Stimulated activated effector memory CD8-positive, alpha-beta T cell treated with anti-CD3 and anti-CD28 coated beads, Interleukin-12 subunit alpha, Interleukin-12 subunit beta, amount 100 ng/mL, for 72 hours (primary cell): ENCODE results near the gene CACNA1C.
A peak's percentile ranks its signal among the peaks of the same experiment; 100 is the strongest.

Source experiments
- ATAC-seq: fragments of 150-1000 bp; cut with Tn5 transposase; 2 replicates; pipeline ENCODE4 v1.10.0; 2021
- DNase-seq, 2 donors: peaks; one replicate each; pipeline ENCODE4 v3.0.0; 2021 to 2022; ENCODE audit warnings: low spot score in 2 of 2
- H3K27ac Mint-ChIP-seq: one replicate; pipeline ENCODE4 v1.8.0; 2022; ENCODE audit warnings: mild to moderate bottlenecking, mixed read lengths
- H3K36me3 Mint-ChIP-seq: one replicate; pipeline ENCODE4 v1.8.0; 2022; ENCODE audit warnings: mild to moderate bottlenecking, mixed read lengths
- H3K4me1 Mint-ChIP-seq: one replicate; pipeline ENCODE4 v1.8.0; 2022; ENCODE audit warnings: mixed read lengths
- H3K4me3 Mint-ChIP-seq: one replicate; pipeline ENCODE4 v1.8.0; 2022; ENCODE audit warnings: mild to moderate bottlenecking, mixed read lengths
- H3K9me3 Mint-ChIP-seq: one replicate; pipeline ENCODE4 v1.8.0; 2022; ENCODE audit warnings: mixed read lengths

Gene CACNA1C

DNA sequence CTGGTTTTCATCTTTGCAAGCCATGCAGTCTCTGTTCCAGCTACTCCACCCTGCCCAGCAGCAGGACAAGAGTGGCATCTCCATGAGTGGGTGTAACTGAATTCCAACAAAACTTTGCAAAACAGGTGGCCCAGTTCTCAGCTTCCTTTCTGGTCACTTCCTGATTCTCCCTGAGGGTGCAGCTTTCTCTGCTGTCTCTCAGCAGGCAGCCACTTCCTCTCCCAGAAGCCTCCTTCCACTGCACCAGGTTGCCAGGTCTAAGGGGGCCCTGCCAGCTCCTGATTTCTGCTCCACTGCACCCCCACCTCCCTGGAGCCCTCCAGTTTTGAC is 400.9 kb downstream of the CACNA1C start:
- Mint-ChIP-seq H3K9me3 (no peaks in the 10 kb centered on the region), H3K36me3 (no peaks in the 10 kb centered on the region), H3K4me1 (peaks cover 5% of the 10 kb centered on the region), H3K4me3 (no peak overlapping the region), H3K27ac (no peak overlapping the region)
- ATAC-seq, result no peak
- no peak for DNase-seq

DNA sequence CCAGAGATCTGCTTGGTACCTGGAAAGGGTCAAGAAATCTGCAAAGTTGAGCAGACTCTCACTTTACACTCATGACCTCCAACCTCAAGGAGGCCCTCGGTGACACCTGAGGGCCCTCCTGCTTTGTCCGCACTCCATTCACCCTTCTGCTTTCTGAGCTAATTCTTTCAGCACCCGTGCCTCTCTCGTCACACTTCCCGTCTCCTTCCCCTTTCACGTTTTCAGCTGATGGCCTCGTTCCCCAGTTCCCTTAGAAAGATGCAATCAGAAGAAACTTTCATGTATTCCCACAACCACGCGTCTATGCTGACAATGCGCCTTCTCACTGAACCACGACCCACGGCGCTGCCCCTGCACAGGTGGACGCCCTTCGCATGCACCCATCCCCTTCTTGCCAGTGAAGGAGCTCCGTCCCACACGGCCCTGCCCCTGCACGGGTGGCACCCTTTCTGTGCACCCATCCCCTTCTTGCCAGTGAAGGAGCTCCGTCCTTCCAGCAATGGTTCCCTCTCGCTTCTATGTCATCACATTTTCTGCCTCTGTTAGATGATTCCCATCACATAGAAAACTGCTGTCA is 401.9 kb downstream of the CACNA1C start:
- Mint-ChIP-seq H3K36me3 (no peaks in the 10 kb centered on the region), H3K4me3 (no peak overlapping the region), H3K9me3 (no peaks in the 10 kb centered on the region), H3K27ac (no peak overlapping the region), H3K4me1 (peaks cover 2% of the 10 kb centered on the region)
- DNase-seq (no peak), ATAC-seq (no peak)

DNA sequence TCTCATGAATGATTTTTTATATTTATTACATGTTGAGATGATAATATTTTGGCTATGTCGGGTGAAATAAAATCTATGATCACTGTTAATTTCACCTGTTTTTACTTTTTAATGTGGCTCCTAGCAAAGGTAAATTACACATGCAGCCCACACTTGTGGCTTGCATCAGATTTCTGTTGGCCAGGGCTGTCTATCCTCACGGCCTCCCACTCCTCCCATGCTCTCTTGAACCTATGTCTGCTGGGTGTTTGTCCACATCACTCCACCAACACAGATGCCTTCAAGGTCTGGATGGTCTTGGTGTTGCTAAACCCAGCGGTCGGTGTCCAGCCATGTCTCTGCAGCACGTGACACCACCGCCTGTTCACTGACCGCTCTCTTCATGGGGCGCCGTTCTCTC is 402.6 kb downstream of the CACNA1C start:
- Mint-ChIP-seq H3K4me3 (no peak overlapping the region), H3K9me3 (no peaks in the 10 kb centered on the region), H3K36me3 (no peaks in the 10 kb centered on the region), H3K4me1 (no peaks in the 10 kb centered on the region), H3K27ac (no peak overlapping the region)
- DNase-seq (no peak), ATAC-seq (no peak)

DNA sequence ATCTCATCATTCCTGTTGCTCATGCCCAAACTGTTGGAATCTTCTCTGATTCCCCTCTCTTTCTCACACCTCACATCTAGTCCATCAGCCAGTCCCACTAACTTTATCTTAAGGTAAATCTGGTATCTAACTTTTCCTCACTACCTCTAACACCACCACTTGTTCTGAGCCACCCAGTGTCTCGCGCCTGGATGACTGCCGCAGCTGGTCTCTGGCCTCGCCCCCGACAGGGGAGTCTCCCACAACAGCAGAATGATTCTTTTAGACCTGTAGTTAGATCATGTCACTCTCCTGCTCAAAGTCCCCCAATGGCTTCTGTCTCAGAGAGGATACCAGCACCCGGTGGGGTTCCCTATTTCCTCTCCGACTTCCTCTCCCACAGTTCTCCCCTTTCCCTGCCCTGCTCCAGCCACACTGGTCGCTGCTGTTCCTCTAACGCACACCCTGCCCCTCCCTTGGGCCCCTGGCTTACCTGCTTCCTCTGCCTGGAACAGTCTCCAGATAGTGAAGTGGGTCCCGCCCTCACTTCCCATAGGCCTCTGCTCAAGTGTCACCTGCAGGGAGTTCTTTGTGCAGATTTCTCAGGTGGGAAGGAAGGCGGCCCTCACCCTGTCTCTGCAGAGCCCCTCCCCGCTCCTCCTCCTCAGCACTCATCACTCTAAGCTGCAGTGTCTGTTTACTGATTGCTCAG is 403.5 kb downstream of the CACNA1C start:
- DNase-seq, result no peak
- ATAC-seq, result no peak
- no peak overlapping the region for H3K4me3 Mint-ChIP-seq
- H3K36me3 Mint-ChIP-seq, result no peaks in the 10 kb centered on the region
- no peak overlapping the region for H3K27ac Mint-ChIP-seq
- no peaks in the 10 kb centered on the region for H3K4me1 Mint-ChIP-seq
- no peaks in the 10 kb centered on the region for H3K9me3 Mint-ChIP-seq

DNA sequence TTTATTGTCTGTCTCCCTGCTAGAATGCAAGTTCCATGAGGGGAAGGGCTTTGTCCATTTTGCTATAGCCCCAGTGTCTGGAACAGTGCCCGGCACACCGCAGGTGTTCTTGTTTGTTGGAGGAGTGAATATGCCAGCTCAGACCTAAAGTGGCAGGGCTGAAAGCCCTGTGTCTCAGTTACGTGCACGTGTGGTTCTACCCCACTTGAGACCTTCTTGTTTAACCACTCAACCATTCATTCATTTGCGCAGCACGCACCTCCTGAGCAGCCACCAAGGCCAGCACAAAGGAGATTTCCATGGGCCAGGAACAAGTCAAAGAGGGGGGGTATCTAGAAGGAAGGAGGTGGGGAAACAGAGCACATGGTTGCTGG is 404.0 kb downstream of the CACNA1C start:
- no peak for DNase-seq
- no peaks in the 10 kb centered on the region for H3K4me1 Mint-ChIP-seq
- no peaks in the 10 kb centered on the region for H3K36me3 Mint-ChIP-seq
- ATAC-seq, result no peak
- H3K27ac Mint-ChIP-seq, result no peak overlapping the region
- H3K4me3 Mint-ChIP-seq, result no peak overlapping the region
- no peaks in the 10 kb centered on the region for H3K9me3 Mint-ChIP-seq

DNA sequence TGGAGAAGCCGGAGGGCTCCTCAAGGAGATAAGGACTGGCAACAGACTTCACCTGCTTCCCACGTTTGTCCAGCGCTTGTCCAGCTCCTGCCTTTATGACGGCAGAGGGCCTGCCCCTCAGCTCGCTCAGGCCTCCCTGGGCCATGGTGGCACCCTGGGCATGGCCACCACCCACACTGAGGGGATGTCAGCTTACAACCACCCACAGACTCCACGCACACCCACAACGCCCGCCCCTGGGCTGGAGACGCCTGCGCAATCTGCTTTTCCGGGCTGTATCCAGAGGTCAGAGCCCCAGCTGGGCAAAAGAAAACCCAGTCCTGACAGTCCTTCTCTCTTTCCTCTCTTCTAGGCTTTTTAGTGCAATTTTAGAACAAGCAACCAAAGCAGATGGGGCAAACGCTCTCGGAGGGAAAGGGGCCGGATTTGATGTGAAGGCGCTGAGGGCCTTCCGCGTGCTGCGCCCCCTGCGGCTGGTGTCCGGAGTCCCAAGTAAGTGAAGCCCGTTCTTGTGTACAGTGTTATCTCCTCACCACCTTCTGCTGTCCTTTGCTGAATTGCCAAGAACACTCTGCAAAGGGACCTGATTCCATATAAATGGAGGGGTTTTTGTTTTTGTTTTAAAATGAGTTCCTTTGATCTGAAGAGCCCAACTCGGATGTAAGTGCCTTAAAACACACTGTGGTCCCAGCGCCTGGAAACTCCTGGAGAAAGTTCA is 404.6 kb downstream of the CACNA1C start:
- H3K4me3 Mint-ChIP-seq, result no peak overlapping the region
- H3K36me3 Mint-ChIP-seq, result no peaks in the 10 kb centered on the region
- ATAC-seq (no peak), DNase-seq (no peak)
- H3K4me1 Mint-ChIP-seq, result no peaks in the 10 kb centered on the region
- H3K27ac Mint-ChIP-seq, result no peak overlapping the region
- no peaks in the 10 kb centered on the region for H3K9me3 Mint-ChIP-seq

DNA sequence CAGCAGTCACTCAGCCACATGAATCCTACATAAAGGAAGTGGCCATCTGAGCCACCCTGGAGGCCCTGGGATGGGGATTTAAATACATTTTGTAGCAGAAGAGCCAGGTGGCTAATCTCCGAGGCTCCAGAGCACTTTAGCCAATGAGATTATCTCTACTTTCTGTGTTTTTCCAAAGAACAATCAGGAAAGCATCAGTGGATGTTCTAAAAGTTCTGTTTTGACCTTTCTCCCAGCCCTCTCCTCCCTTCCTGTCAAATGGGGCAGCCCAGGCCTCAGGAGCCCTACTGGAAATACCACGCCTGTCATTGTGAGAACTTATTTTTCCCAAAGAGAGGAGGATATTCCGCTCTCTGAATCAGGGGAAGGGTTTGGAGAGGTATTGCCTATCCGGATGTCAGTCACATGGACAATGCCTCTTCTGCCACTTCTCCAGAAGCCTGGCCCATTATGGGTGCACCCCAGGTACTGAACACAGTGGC is 405.2 kb downstream of the CACNA1C start:
- no peaks in the 10 kb centered on the region for H3K4me1 Mint-ChIP-seq
- no peaks in the 10 kb centered on the region for H3K36me3 Mint-ChIP-seq
- DNase-seq (no peak), ATAC-seq (no peak)
- H3K4me3 Mint-ChIP-seq, result no peak overlapping the region
- H3K27ac Mint-ChIP-seq, result no peak overlapping the region
- no peaks in the 10 kb centered on the region for H3K9me3 Mint-ChIP-seq

DNA sequence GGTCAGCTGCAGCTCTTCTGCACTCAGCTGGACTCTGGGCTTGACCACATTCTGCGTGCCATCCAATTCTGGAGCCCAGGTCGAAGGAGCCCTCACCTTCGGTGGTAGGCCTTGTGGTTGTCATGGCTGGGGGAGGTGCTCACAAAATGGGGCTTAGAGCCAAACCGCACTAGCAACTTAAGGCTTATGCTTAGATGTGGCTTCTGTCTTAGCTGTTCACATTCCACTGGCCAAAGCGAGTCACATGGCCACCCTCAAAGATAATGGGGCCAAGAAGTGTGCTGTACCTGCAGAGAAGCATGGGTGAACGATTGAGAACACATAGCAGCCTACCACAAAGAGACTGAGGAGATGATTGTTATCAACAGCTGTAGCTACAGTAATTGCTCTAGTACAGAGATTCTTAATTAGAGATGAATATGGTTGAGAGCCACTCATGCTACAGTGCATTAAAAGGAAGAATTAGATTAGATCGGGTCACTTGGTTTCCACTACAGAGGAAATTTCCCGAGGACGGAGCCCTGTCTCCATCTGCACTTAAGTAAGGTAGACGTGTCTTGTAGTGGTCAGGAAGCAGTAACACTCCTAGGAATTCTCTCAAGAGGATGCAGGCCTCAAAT is 407.4 kb downstream of the CACNA1C start:
- no peak overlapping the region for H3K4me3 Mint-ChIP-seq
- H3K36me3 Mint-ChIP-seq, result no peaks in the 10 kb centered on the region
- no peaks in the 10 kb centered on the region for H3K9me3 Mint-ChIP-seq
- no peaks in the 10 kb centered on the region for H3K4me1 Mint-ChIP-seq
- no peak overlapping the region for H3K27ac Mint-ChIP-seq
- no peak for ATAC-seq
- no peak for DNase-seq

DNA sequence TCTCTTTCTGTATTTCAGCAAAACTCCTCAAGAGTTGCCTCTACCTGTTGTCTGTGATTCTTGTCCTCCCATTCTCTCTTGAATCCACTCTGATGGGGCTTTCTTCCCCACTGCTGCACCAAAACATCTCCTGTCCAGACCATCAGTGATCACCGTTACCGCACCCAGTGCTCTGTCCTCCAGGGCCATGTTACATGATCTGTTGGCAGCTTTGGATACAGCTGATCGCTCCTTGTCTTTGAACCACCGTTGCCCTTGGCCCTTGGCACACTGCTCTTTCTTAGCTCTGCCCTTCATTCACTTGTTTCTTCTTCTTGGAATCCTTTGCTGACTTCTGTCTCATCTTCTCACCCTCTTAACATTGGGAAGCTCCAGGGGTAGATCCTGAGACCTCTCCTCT is 408.3 kb downstream of the CACNA1C start:
- ATAC-seq (no peak), DNase-seq (no peak)
- H3K9me3 Mint-ChIP-seq, result no peaks in the 10 kb centered on the region
- H3K4me1 Mint-ChIP-seq, result no peaks in the 10 kb centered on the region
- H3K27ac Mint-ChIP-seq, result no peak overlapping the region
- H3K4me3 Mint-ChIP-seq, result no peak overlapping the region
- H3K36me3 Mint-ChIP-seq, result no peaks in the 10 kb centered on the region

DNA sequence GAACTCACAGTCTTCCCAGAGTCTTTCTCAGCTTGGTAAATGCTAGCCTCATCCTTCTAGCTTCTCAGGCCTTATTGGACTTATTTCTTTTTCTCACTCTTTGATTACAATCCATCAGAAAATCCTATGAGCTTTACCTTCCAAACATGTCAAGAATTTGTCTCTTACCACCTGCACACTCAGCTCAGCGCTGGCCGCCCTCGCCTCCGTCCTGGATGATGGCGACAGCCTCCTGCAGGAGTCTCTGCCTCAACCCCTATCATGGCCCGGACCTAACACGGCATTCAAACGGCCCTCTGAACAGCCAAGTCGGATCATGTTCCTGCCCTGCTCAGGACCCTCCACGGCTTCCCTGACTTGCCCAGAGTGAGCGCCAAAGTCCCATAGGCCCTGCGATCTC is 408.9 kb downstream of the CACNA1C start:
- DNase-seq, result no peak

DNA sequence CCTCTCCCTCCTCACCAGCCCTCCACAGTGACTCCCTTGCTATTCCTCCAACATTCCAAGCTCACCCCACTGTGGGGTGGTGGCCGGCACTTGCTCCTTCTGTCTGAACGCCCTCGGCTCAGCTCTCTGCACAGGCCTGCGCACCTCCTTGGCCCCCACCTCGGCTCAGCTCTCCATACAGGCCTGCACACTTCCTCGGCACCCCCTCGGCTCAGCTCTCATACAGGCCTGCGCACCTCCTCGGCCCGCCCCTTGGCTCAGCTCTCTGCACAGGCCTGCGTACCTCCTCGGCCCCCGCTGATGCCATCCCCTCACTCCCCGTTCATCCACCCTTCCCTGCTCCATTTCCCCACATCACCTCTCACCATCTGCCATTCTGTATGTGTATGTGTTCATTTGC is 409.3 kb downstream of the CACNA1C start:
- Mint-ChIP-seq H3K4me3 (no peak overlapping the region), H3K9me3 (no peaks in the 10 kb centered on the region), H3K4me1 (no peaks in the 10 kb centered on the region), H3K36me3 (no peaks in the 10 kb centered on the region), H3K27ac (no peak overlapping the region)
- ATAC-seq (peak; percentile 8), DNase-seq (no peak)

More for the DNA sequence above, 408.9 kb downstream of the CACNA1C start:
- no peak overlapping the region for H3K27ac Mint-ChIP-seq
- no peak overlapping the region for H3K4me3 Mint-ChIP-seq
- no peaks in the 10 kb centered on the region for H3K9me3 Mint-ChIP-seq
- H3K4me1 Mint-ChIP-seq, result no peaks in the 10 kb centered on the region
- ATAC-seq, result no peak
- no peaks in the 10 kb centered on the region for H3K36me3 Mint-ChIP-seq

DNA sequence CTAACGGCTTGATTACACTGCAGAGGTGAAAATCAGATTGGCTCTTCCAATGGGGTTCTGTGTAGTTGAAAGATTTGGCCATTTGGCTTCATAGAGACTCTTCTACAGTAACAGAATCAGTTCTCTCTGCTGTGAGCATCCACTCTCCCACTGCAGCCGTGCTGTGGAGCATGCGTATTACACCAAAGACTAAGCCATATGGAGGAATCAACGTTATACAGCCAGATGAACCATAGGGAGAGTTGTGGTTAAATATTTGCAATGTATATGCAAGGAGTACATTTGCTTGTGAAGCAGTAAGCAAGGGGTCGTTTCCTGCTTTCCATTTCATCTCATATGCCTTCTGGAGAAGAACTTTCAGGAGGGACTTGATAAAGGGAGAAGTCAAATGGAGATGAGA is 410.9 kb downstream of the CACNA1C start:
- H3K4me1 Mint-ChIP-seq, result no peaks in the 10 kb centered on the region
- ATAC-seq (no peak), DNase-seq (no peak)
- no peak overlapping the region for H3K4me3 Mint-ChIP-seq
- no peaks in the 10 kb centered on the region for H3K36me3 Mint-ChIP-seq
- no peak overlapping the region for H3K27ac Mint-ChIP-seq
- no peaks in the 10 kb centered on the region for H3K9me3 Mint-ChIP-seq

DNA sequence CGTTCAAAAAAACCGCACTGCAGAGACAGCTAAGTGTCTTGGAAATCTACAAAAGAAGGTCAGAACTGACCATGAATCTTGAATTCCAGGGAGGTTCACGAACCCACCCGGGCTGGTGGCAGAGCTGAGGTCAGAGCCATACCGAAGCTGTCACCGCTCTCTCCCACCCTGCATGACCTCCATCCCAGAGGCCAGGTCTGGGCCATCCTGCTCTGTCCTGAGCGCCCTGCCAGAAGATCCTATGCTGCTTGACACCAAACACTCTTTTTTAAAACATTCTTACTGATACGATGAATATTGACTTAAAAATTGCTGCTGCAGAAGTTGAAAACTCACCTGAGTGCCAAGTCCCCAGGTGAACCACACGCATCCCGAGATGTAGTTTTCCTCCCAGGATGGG is 412.9 kb downstream of the CACNA1C start:
- DNase-seq, result no peak
- ATAC-seq, result no peak
- H3K4me1 Mint-ChIP-seq, result no peaks in the 10 kb centered on the region
- H3K9me3 Mint-ChIP-seq, result no peaks in the 10 kb centered on the region
- no peak overlapping the region for H3K27ac Mint-ChIP-seq
- H3K4me3 Mint-ChIP-seq, result no peak overlapping the region
- H3K36me3 Mint-ChIP-seq, result no peaks in the 10 kb centered on the region

DNA sequence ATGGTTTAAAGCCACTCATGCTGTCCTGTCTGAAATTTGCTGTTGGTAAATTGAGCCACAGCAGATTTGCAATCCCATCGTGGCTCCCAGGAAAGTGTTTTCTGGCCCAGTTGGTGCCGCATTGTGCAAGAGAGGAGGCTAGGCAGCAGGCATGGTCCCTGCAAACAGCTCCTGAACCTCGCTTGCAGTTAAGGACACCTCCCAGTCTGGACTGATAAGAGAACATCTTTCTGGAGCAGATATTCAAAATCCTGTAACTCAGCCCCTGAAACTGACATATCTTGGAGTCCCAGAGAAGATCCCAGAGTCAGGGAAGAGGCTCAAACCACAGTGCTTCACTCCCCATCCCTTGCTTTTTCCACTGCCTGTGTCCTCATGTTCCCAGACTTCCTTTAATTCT is 413.4 kb downstream of the CACNA1C start:
- ATAC-seq (no peak), DNase-seq (no peak)
- Mint-ChIP-seq H3K4me1 (no peaks in the 10 kb centered on the region), H3K4me3 (no peak overlapping the region), H3K27ac (no peak overlapping the region), H3K36me3 (no peaks in the 10 kb centered on the region), H3K9me3 (no peaks in the 10 kb centered on the region)

DNA sequence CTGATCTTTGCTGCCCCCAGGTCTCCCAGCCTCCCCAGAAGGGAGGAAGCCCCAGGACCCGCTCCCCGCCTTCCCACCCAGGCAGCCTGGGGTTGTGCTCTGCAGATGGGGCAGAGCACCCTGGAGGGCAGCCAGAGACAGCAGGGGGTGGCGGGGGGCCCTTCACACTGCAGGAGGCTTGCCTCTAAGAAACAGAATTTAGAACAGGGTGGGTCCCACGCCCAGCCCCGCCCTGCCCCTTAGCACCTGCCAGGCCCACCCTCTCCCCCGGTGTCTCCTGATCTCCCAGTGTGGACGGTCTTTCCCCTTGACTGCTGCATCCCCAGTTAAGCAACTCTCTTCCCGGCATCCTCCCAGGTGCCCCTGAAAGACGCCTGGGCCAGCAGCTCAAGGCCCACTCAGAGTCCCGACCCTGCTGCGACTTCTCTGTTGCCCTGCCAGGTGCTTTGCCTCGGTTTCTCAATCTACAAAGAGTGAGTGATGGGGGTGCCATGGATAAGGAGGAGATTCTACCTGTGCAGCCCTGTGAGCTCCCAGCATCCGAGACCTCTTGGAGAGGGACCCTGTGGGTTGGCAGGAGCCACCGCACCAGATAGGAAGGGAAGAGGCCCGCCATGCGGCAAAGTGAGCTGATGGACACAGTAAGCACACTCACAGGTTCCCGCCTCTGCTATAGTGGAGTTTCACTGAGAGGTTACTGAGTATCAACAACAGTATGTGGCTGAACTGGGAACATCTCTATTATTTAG is 414.8 kb downstream of the CACNA1C start:
- peak; percentile 39 for ATAC-seq

More for the DNA sequence above, 414.8 kb downstream of the CACNA1C start:
- H3K4me3 Mint-ChIP-seq, result no peak overlapping the region
- H3K36me3 Mint-ChIP-seq, result no peaks in the 10 kb centered on the region
- no peak for DNase-seq
- no peaks in the 10 kb centered on the region for H3K4me1 Mint-ChIP-seq
- no peaks in the 10 kb centered on the region for H3K9me3 Mint-ChIP-seq
- H3K27ac Mint-ChIP-seq, result no peak overlapping the region
